ENCODE measurements around the gene DDX20. TPM values are rescaled to one million over a fixed set of nuclear protein-coding genes. Genes with fewer than 3 reads are reported as not detected.

Gene DDX20
- total RNA-seq, 1 donor from 2014 or later: 23.1 TPM

DNA sequence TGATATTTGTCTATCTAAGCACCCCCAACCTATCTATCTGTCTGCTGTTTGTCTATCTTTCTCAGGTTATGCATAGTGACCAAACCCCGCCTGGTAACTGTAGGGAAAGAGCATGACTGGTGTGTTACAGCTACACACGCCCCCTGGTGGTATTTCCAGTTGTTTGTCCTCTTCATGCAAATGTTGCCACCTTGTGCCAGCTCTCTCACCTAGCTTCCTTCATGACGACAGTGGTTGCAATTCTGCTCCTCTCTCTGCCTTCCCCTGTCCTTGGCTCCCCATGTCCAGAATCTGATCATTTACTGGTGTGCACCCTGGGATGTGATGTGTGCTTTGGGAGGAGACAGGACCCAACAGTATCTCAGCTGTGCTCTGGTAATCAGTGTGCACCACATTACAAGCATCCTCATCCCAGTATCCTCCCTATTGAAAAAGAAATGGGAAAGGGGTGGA lies 8.4 kb upstream of the DDX20 start:
- no peak for DNase-seq (ENCODE audit: extremely low read depth, low read depth, low spot score)

DNA sequence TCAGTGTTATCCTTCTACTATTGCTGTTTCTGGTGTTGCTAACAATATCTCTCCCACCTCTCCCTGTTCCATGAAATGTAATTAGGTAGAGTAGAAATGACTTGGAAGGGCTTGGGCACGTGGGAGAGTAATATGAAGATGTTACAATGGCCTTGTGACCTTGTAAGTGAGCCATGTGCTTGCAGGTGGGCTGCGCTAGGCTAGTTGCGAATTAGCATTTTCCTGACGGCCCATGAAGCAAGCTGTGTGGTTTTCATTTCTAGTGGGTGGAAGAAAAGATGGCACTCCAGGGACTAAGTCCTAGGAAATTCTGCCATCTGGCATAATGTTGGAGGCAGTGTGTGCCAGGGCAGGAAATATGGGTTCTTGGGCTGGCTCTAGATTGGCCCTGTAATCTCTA lies 7.8 kb upstream of the DDX20 start:
- no peak for DNase-seq (ENCODE audit: extremely low read depth, low read depth, low spot score)

DNA sequence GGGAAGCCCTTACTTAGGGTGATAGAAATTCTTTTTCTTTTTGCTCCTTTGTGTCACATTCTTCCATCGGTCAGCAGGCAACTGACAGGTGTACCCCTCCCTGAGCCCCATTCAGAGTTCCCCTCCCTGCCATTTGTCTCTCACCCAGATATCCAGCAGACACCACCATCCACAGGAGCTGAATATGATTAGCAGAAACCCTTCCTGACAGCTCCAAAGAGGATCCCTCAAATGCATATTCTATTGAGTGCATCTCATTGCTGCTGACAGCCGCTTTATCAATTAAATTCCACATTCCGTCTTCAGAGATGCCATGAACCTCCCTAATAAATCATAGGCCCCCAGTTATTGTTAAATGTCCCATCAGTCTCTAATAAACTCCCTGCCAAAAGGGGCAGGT lies 6.1 kb upstream of the DDX20 start:
- DNase-seq (ENCODE audit: extremely low read depth, low read depth, low spot score): no peak

DNA sequence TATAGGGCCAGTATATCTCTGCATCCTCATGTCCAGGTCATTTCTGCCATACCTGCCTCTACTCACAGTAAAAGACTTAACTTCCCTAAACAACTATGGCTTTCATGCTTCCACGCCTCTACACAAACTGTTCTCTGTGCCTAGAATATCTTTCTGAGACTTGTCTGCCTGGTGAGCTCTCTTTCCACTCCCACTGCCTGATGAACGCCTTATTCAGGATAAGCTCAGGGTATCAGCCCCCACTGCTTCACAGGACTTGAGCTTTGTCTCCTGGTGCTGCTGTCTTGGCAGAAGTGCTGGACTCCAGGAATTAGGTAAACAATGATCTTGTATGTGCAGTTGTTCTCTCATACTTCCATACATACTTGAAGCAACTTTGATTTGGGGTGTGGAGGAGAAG lies 4.8 kb upstream of the DDX20 start:
- DNase-seq (ENCODE audit: extremely low read depth, low read depth, low spot score): no peak

DNA sequence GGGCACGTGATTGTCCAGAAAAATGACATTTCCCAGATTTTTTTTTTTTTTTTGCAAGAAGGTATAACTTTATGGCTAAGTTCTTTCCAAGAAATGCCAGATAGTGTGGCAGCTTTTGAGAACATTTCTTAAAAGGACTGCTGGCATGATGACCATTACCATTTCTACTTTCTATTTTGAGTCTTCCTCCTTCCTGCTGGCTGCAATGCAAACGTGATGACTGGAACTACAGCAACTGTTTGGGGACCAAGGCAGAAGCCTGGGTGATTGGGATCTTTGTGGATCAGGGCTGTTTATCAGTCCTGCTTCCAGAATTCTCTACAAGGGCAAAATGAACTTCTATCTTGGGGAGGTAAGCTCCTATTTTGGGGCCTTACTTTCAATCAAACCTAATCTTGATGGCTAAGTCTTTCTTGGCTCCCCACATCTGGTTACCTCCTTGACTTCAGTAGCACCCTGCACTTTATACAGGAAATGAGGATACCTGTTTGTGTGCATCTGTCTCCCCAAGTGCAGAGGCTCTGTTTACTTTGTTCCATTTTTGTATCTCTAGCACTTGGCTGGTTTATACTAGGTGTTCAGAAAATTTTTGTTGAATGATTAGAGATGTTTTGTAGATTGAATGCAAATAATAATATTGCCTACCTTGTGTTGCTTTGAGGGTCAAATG lies 3.7 kb upstream of the DDX20 start:
- DNase-seq (ENCODE audit: extremely low read depth, low read depth, low spot score): no peak

DNA sequence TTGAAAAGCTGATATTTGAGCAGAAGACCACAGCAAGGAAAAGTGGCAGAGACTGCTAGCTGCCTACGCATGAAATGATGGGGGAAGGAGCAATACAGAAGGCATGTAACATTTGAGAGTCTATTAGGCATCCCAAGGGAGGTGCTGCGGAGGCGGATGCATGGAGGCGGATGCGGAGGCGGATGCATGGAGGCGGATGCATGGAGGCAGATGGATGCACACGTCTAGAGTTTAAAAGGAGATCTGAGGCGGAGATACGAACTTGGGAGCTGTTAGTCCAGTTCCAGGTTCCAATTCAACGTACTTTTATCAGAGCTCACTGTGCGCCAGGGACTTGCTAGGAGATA lies 744 bp upstream of the DDX20 start:
- no peak for DNase-seq (ENCODE audit: extremely low read depth, low read depth, low spot score)

DNA sequence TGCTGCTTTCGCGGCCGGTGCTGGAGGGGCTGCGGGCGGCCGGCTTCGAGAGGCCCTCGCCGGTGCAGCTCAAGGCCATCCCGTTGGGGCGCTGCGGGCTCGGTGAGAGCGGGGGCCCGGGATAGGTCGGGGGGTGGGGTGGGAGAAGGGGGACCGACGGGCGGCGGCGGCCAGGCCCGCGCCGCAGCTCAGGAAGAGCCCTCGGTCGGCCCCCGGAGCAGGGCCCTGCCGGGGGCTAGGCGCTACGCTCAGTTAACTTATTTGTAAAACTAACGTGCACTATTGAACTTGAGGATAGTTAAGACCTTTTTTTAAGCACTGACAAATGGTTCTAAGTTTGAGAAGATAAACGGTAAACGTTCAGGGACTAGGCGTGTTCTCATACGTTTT lies 418 bp downstream of the DDX20 start:
- DNase-seq (ENCODE audit: extremely low read depth, low read depth, low spot score): no peak

DNA sequence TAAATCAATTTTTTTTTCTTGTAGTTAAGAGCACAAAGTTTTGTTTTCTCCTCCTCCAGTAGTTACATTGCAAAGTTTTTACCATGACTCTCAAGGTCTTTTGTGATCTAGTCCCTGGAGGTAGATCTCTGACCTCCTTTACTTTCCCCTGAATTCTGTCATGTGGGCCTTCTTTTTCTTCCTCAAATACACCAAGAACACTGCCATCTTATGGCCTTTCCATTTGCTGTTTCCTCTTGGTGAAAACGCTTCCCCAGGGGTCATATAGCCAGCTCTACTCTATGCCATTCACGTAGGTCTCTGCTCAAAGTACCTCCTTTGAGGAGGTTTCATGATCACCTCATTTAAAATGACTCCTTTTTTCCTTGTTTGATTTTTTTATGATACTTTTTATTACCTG lies 2.7 kb downstream of the DDX20 start:
- DNase-seq (ENCODE audit: extremely low read depth, low read depth, low spot score): no peak

DNA sequence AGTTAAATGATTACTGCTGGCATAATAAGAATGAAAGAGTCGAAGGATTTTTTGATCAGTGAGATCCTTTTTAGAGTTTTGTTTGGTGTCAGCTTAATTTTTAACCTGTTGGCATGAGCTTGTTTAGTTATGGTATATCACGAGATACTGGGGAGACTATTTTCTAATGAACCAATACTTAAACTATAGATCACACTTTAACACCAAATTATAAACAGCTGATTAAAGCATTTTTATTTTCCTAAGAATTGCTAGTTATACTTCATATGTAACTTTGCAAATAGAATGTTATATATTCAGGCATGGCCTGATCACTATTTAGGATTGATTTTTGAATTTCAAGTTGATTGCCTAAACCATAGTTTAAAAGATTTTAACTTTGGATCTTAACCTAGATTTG lies 6.0 kb downstream of the DDX20 start:
- DNase-seq (ENCODE audit: extremely low read depth, low read depth, low spot score): no peak

DNA sequence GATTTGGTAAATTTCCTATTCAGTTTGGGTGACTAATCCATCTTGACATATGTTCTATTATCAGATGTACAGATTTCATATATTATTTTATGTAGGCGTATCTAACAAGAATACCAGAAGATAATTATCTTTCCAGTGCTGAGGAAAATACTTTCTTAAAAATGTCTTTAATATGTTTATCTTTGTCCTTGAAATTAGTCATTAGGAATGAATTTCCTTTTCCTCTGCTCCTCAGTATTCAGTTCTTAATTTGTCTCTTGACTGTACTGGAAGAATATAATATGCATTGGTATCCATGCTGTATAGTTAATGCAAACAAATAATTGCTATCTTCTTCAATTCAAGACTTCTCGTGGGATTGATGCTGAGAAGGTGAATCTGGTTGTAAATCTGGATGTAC lies 6.6 kb downstream of the DDX20 start:
- no peak for DNase-seq (ENCODE audit: extremely low read depth, low read depth, low spot score)

DNA sequence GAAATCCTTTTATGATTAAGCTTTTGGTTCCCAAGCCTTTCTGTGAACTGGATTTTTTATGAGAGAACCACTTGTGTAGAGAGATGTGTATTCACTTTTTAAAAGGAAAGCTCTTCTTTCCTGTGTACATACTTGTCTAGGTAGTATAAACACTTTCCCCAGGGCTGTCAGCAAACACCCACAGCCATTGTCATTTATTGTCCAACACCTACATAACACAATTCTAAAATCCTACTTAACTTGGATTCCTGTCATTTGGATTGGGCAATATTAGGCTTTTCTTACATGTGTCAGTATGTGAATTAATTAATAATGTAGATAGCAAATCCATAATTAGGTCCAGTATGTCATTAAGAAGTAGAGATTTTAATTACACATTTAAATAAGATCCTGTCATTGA lies 12.3 kb downstream of the DDX20 start:
- no peak for DNase-seq (ENCODE audit: extremely low read depth, low read depth, low spot score)

DNA sequence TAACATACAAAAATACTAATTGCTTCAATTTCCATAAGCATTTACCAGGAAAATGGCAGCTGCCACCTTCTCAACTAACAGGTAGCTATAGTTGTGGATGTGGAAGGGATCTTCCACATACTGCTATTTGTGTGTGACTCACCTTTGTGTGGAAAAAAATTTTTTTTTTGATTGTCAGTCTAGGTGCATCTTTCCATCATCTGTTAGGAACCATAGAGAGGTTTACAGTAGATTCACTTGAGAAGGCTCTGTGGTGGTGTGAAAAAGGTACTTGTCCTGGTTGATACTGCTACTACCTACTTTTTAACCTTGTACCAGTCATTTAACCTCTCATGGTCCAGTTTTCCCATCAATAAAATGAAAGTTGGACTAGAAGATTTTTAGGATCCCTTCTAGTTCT lies 12.9 kb downstream of the DDX20 start:
- no peak for DNase-seq (ENCODE audit: extremely low read depth, low read depth, low spot score)

DNA sequence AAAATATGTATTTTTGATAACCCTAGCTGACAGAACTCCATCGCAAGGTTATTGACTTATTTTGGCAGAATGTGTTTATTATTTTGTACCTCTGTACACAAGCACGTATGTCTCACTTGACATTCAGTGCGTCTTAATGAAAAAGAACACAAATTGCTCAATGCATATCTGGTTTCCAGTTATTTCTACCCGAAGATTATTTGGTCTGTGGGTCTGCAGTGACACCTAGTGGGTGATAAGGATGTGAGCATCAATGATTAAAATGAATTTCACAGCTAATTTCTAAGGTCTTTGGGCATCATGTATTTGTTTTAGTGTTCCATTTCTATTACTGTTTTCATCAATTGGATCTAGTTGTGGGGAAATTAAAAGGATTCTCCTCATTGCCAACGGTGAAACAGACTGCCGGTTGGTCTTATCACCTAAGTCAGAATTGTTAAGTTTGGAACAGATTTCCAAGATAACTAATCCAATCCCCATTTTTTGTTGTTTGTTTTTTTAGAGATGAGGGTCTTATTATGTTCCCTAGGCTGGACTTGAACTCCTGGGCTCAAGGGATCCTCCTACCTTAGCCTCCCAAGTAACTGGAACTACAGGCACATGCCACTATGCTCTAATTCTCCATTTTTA lies 13.9 kb downstream of the DDX20 start:
- no peak for DNase-seq (ENCODE audit: extremely low read depth, low read depth, low spot score)

DNA sequence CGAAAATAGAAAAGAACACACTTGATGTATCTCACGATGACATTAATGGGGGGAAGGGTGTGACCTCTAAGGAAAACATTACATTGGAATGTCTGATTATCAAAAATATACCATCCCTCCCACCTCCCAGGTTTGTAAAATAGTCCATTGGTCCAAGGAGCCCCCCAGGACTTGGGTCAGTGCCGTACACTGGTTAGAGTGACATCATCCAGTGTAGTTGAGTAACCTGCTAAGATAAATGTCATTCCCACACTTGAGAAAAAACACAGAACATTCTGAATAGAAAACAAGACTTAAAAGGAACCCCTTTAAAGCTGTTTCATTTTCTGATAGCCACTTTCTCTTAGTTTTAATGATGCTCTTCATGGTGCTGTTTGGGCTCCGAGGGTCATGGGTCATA lies 15.2 kb downstream of the DDX20 start:
- DNase-seq (ENCODE audit: extremely low read depth, low read depth, low spot score): no peak

DNA sequence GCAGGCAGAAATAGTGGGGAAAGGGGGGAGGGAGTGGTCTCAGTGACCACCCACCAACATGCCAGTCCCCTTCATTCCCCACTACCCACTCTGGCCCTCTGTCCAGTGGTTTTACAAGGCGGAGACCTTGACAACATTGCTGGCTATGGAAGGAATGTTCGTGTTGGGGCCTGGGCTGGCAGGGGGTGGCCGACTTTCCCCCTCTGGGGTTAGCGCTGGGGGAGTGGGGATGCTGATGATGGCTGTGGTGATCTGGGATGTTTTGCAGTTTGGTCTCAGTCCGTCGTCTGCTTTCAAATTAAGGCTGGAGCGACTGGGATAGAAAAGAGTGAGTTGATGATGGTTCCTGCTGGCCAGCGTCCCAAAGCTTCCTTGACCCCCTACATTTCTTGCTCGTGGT lies 20.3 kb downstream of the DDX20 start:
- no peak for DNase-seq (ENCODE audit: extremely low read depth, low read depth, low spot score)

DNA sequence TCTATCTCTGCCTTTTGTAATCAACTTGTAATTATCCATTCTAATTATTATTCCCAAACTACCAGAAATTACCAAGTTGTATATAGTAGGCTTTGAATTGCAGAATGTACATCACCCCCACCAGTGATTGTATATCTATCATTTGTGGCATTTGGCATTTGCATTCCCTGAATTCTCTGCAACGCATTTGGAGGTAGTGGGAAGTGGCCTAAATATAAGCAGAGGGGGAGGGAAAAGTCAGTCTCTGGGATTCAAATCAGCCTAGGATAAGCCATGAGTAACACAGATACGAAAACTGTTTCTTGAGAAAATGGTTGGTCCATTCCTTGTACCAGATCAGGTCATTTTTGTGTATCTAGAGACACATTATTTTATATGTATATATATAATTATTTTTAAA lies 20.7 kb downstream of the DDX20 start:
- no peak for DNase-seq (ENCODE audit: extremely low read depth, low read depth, low spot score)

DNA sequence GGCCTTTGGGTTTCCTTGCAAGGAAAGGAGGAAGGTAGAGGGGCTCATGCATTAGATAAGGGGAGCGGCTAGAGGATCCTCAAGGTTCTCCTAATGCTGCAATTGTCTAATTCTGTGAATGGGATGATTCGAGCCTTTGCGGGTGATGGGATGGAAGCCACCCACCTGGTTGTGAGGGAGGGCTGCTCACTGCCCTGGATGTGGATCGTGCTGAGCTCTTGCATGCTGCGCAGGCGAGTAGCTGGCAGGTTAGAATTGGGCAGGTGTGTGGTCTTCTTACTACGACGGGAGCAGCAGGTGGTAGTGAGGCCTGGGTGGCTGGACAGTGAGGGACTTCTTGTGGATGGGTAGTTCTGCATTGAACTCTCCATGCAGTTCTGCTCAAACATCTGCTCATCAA lies 21.2 kb downstream of the DDX20 start:
- DNase-seq (ENCODE audit: extremely low read depth, low read depth, low spot score): no peak

DNA sequence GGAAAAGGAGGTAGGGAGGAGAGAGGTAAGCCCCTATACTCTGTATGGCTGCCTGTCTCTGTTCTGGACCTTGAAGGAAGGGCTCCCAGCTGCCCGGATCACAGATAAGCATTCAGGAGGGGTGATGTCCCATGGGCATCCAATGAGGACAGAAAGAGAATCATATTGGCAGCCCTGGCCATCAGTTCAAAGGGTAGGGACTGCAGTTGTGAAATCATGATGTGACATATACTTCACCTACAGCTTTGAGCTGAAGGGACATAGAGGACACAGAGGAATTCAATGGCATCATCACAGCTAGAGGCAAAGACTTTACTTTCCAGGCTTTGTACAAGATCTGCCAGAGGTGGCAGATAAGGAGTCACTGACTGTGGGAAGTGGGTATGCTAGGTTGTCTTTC lies 21.6 kb downstream of the DDX20 start:
- DNase-seq (ENCODE audit: extremely low read depth, low read depth, low spot score): no peak

DNA sequence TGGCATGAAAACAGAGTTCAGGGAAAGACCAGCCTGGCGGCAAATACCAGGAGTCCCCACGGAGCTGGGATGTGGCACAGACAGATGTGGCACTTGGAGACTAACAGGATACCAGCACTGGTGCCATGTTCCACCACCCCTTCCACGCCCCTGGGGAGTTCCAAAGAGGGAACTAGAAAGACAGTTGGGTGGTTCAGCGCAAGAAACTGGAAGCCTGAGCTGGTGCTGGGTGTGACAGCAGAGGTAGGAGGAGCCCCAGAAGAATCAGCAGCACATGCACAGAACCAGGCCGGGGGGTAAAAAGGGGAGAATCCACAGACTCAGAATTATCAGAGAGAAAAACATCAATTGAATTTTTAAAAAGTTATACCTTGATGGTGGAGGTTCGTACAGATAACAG lies 22.4 kb downstream of the DDX20 start:
- DNase-seq (ENCODE audit: extremely low read depth, low read depth, low spot score): no peak

DNA sequence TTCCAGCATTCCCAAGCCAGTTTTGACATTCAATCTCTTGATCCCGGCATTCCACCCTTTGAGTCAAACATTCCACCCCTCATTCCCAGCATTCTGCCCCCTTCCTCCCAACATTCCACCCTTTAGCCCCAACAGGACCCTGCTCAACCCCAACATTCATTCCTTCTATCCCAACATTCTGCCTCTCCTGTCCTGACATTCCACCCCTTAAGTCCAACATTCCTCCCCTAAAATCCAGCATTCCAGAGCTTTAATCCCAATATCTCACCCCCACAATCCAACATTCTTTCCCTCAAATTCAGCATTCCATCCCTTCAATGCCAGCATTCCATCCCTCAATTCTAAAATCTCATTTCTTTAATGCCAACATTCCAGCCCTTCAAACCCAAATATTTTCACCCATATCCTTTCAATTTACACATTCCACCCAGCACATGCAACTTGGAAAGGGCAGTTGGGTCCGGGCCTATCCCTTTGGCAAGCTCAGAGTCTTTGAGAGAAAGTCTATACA lies 22.9 kb downstream of the DDX20 start:
- no peak for DNase-seq (ENCODE audit: extremely low read depth, low read depth, low spot score)

DNA sequence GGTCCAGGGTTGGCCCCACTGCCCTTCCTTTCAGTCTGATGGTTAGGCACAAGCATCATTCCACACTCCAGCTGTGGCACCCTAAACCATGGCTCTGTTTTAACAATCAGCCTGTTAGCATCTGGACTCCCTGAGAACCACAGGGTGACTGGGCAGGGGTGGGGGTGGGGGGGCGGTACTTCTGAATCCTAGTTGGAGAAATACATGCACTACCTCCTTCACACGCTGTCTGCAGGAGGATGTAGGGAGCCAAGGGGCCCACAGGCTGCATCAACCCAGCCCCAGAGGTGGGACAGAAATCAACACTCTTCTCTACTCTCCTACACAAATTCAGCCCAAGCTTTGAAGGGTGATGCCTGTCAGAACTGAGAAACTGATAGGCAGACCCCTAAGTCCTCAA lies 23.8 kb downstream of the DDX20 start:
- no peak for DNase-seq (ENCODE audit: extremely low read depth, low read depth, low spot score)

DNA sequence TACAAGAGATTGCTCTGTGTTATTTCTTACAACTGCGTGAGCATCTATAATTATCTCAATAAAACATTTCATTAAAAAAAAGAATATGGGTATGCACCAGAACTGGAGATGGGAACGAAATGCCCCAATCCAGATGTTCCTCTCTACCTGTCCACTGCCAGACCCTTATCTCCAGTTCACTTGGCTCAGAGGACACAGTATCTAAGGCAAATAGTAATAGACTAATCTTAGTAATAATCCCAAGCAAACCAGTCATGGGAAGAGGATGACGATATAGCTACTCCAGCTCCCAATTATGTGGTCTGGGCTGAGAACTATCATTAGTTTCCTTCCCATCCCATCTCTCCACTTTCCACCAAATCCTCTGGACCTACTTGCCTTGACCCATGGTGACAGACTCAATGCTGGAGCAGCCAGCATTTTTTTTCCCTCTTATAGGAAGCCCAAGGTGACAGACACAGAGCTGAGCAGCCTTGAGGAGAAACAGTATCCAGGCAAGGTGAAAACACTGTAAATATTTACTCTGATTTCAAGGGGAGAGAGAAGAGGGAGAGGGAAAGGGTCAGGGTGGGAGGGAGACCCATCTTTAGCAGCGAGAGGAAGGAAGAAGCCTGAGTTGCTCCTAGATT lies 28.7 kb downstream of the DDX20 start:
- DNase-seq (ENCODE audit: extremely low read depth, low read depth, low spot score): no peak

All from glomerular endothelial cell (primary cell).